ENCODE results near the gene APOBEC3B. TPM values are rescaled to one million over a fixed set of nuclear protein-coding genes. Genes with fewer than 3 reads are reported as not detected.
"Not testable (repeated sequence)": the region's sequence is repeated elsewhere in the genome, so short reads cannot be mapped to it uniquely, and the experiment has no call there.

Gene APOBEC3B
- total and polyA plus RNA-seq, 9 of the 15 experiments (the other 6 are each of a cell fraction or from before 2014, with no cell fraction given): 5.9 to 166 (median 43.2) TPM

GRCh38 chr22:39012533-39013511, 30.7 kb downstream of the APOBEC3B start (continued):
- peak; percentile 66 for TF ChIP-seq PKNOX1 (IDR thresholded peaks at IDR 0.05)

- TF ChIP-seq ZBTB7A (IDR thresholded peaks at IDR 0.05; ENCODE audit: borderline replicate concordance, control insufficient read depth, low read depth, low read length): peak; percentile 15; the same call in 1 of the 2 replicates
- TF ChIP-seq NFRKB (IDR thresholded peaks at IDR 0.05; ENCODE audit: low read depth): 0 out of 2 replicates have a peak, but pooled peaks have one; percentile 21
- Histone ChIP-seq H3K27ac (ENCODE audit: extremely low read depth, low read depth, low read length) (peak overlapping the region; percentile 89), H2AFZ (ENCODE audit: low read depth, low read length) (peak overlapping the region; percentile 82), H3K4me2 (ENCODE audit: insufficient read depth, low read length) (peak overlapping the region; percentile 73), H3K4me1 (replicated peaks in 1 of 2; ENCODE audit: control insufficient read depth in 2 of 2, insufficient read depth in 2 of 2, low read length in 2 of 2) (peaks cover 13 to 44% of the 10 kb centered on the region in 2 experiments; a peak in 4 of 5 replicates), H3K9ac (ENCODE audit: insufficient read depth in 1 of 2, low read depth in 2 of 2, low read length in 2 of 2) (peak overlapping the region; percentile 50 to 53; a peak in 3 of 4 replicates), H3K79me2 (ENCODE audit: control insufficient read depth, insufficient read depth, low read length) (peaks cover 35% of the 10 kb centered on the region), H3K4me3 (peak overlapping the region; percentile 75)
- ATAC-seq: peak; percentile 45
- WGBS (ENCODE audit: insufficient coverage, low coverage, missing lambda C conversion rate): 10% methylated on average over 6 of the region's 6 CpGs
- peak in 1 of 4 experiments; percentile 35 for DNase-seq (ENCODE audit: extremely low read depth in 1 of 4, low spot score in 3 of 4)
- H3K36me3 ChIP-seq (ENCODE audit: control insufficient read depth, insufficient read depth, low read length); CTCF ChIA-PET (ENCODE audit: low intra/inter-chr PET ratio); H3K9me1 ChIP-seq (ENCODE audit: control insufficient read depth, insufficient read depth, low read length); FAIRE-seq; H3K9me3 ChIP-seq (replicated peaks; ENCODE audit: control insufficient read depth, insufficient read depth, low read depth, low read length); BruUV-seq (replicated peaks); H4K20me1 ChIP-seq (replicated peaks; ENCODE audit: control insufficient read depth, insufficient read depth, low read length); H3K27me3 ChIP-seq (ENCODE audit: control insufficient read depth in 2 of 2, insufficient read depth in 2 of 2, low read length in 2 of 2): not testable (repeated sequence)
- POLR2A ChIA-PET: interaction anchor here (0.6 to 1.1 kb wide), 3 partner anchors 114 to 306 kb away, joined by 3 to 5 read pairs (median 3); partner anchors contain the start of gene RPL3
- in situ Hi-C loops (cut with MboI): loop anchor here (5.0 to 25.0 kb wide), 2 partner anchors 104 to 951 kb away; partner anchors contain the start of gene PICK1
- intact Hi-C loops (cut with micrococcal nuclease): loop anchor here (2.0 to 10.0 kb wide), 3 partner anchors 51 to 141 kb away; partner anchors contain the start of gene CBX6
Measured at GRCh38 chr22:39013561-39013941, 31.4 kb downstream of the APOBEC3B start.

Measured in K562 (cell line).